ENCODE data around the gene CCNF. TPM values are rescaled to one million over a fixed set of nuclear protein-coding genes. Genes with fewer than 3 reads are reported as not detected.

CCNF gene
- total and polyA plus RNA-seq, 2 of the 8 experiments (the other 6 are each of a cell fraction or from before 2014, with no cell fraction given) = 15.4 to 54.3 TPM

GRCh38 chr16:2501946-2502895, 73.0 kb downstream of the CCNF start:
- peak overlapping the region; percentile 85 for H2BK5ac ChIP-seq (ENCODE audit: low read depth, low read length)
- no peak overlapping the region for H3K56ac ChIP-seq (replicated peaks; ENCODE audit: insufficient read length, low read depth, low read length)
- H3K23ac ChIP-seq (ENCODE audit: insufficient read length) = no peak overlapping the region
- H2BK120ac ChIP-seq (replicated peaks; ENCODE audit: low read depth, low read length) = no peak overlapping the region
- ChIA-PET POLR2A (ENCODE audit: partially characterized antibody) (interaction anchor here (0.6 to 2.0 kb wide), 16 partner anchors 8 to 493 kb away, joined by 3 to 10 read pairs (median 4); partner anchors contain the start of genes ATP6V0C, CEMP1, NTN3 and TEDC2), CTCF (ENCODE audit: partially characterized antibody) (interaction anchor here (0.6 to 3.3 kb wide), 45 partner anchors 9 to 322 kb away, joined by 3 to 32 read pairs (median 4); partner anchors contain the start of genes AMDHD2, ECI1, PDPK1 and TBC1D24)
- no peak for FAIRE-seq
- no peak overlapping the region for H4K5ac ChIP-seq (ENCODE audit: insufficient read length, low read depth, low read length)
- peaks cover 0 to 16% (median 9%) of the 10 kb centered on the region in 4 experiments; a peak in 6 of 7 replicates for H3K4me1 ChIP-seq (replicated peaks in 1 of 4; ENCODE audit: control insufficient read depth in 3 of 4, insufficient read depth in 4 of 4, low read length in 3 of 4)
- peak overlapping the region; percentile 62 for H4K8ac ChIP-seq (ENCODE audit: extremely low read depth, insufficient read depth, low read length)
- peak overlapping the region; percentile 31; the same call in 1 of the 2 replicates for H2BK15ac ChIP-seq (ENCODE audit: low read length)
- no peak overlapping the region for H4K91ac ChIP-seq (replicated peaks; ENCODE audit: insufficient read length, low read length)
- H4K20me1 ChIP-seq (replicated peaks in 1 of 2; ENCODE audit: control insufficient read depth in 1 of 2, insufficient read depth in 2 of 2, low read length in 2 of 2) = peaks cover 2 to 4% of the 10 kb centered on the region in 2 experiments
- H2AFZ ChIP-seq (ENCODE audit: low read length) = no peak overlapping the region
- H3K18ac ChIP-seq (ENCODE audit: extremely low read depth, low read length) = peak overlapping the region; percentile 81
- whole genome bisulfite sequencing, 2 experiments (ENCODE audit: extremely low coverage in 1 of 2, insufficient coverage in 1 of 2, insufficient read length in 1 of 2, insufficient replicate concordance in 2 of 2, low coverage in 1 of 2, low lambda C conversion rate in 2 of 2, missing lambda C conversion rate in 1 of 2) = 89% methylated on average over 17 of the region's 18 CpGs; no CpG with 5 or more reads in 1 of the 2 experiments
- H2BK20ac ChIP-seq (ENCODE audit: low read length) = no peak overlapping the region
- no peak overlapping the region; the same call in 1 of the 2 replicates for H2AK5ac ChIP-seq (ENCODE audit: low read depth, low read length)
- no peak for DNase-seq (ENCODE audit: low read depth in 1 of 2, low spot score in 2 of 2)
- peak overlapping the region; percentile 60; the same call in 1 of the 2 replicates for H2BK12ac ChIP-seq (ENCODE audit: low read depth, low read length)
- no peaks in the 10 kb centered on the region for H3K79me2 ChIP-seq (ENCODE audit: control insufficient read depth in 1 of 2, insufficient read depth in 2 of 2, low read length in 2 of 2)
- H3K9me3 ChIP-seq (ENCODE audit: insufficient read depth in 2 of 2, low read depth in 1 of 2, low read length in 1 of 2) = no peaks in the 10 kb centered on the region
- H3K79me1 ChIP-seq (ENCODE audit: low read depth, low read length) = no peaks in the 10 kb centered on the region; the same call in 1 of the 2 replicates
- peak overlapping the region; percentile 40 for H3K4ac ChIP-seq (replicated peaks; ENCODE audit: insufficient read length, low read depth, low read length)
- peak overlapping the region; percentile 0 to 73; a peak in 3 of 4 replicates for H3K4me2 ChIP-seq (ENCODE audit: insufficient read depth in 1 of 2, low read depth in 2 of 2, low read length in 2 of 2)
- H3K14ac ChIP-seq (ENCODE audit: insufficient read length) = no peak overlapping the region
- H3K36me3 ChIP-seq (ENCODE audit: control insufficient read depth in 2 of 4, insufficient read depth in 4 of 4, low read length in 3 of 4) = peaks cover 0 to 2% (median 0%) of the 10 kb centered on the region in 4 experiments; a peak in 1 of 8 replicates
- H3K23me2 ChIP-seq (ENCODE audit: low read depth, low read length) = no peaks in the 10 kb centered on the region
- TF ChIP-seq JUN (IDR thresholded peaks at IDR 0.05; ENCODE audit: low read depth, low read length) = no peak
- TF ChIP-seq ASH2L (IDR thresholded peaks at IDR 0.05; ENCODE audit: low read length) = peak; percentile 13
- TF ChIP-seq RFX5 (IDR thresholded peaks at IDR 0.05; ENCODE audit: borderline replicate concordance, low read depth, low read length) = no peak
- no peak for TF ChIP-seq EZH2 (IDR thresholded peaks at IDR 0.05; ENCODE audit: low read depth, low read length, severe bottlenecking)
- H3K27me3 ChIP-seq (replicated peaks in 1 of 4; ENCODE audit: control insufficient read depth in 3 of 4, extremely low read depth in 1 of 4, insufficient read depth in 3 of 4, low read length in 3 of 4) = no peaks in the 10 kb centered on the region; a peak in 1 of 7 replicates
- peak overlapping the region in 1 of 4 experiments; percentile 10; a peak in 3 of 7 replicates for H3K9ac ChIP-seq (replicated peaks in 1 of 4; ENCODE audit: extremely low read depth in 1 of 4, low read depth in 3 of 4, low read length in 3 of 4)
- no peak overlapping the region for H3K27ac ChIP-seq (ENCODE audit: low read depth, low read length)
- H3K4me3 ChIP-seq (ENCODE audit: extremely low read depth in 1 of 4, insufficient read depth in 2 of 4, low read depth in 3 of 4, low read length in 4 of 4) = peak overlapping the region in 2 of 4 experiments; percentile 14 to 60; a peak in 2 of 8 replicates
